ENCODE data around the gene QRFPR.
"Not testable (repeated sequence)": the region's sequence is repeated elsewhere in the genome, so short reads cannot be mapped to it uniquely, and the experiment has no call there.

QRFPR gene

GRCh38 chr4:121338518-121338917, 42.3 kb downstream of the QRFPR start:
- FAIRE-seq (no peak), DNase-seq (ENCODE audit: insufficient read length) (no peak)
- no peak for TF ChIP-seq TAF1 (IDR thresholded peaks at IDR 0.05; ENCODE audit: borderline replicate concordance, low read depth, low read length)
- no peak for TF ChIP-seq POLR2AphosphoS5 (IDR thresholded peaks at IDR 0.05; ENCODE audit: low read depth, low read length)
- TF ChIP-seq POLR2A (IDR thresholded peaks at IDR 0.05; ENCODE audit: low read depth, low read length), result no peak

- TF ChIP-seq POLR2AphosphoS5 (IDR thresholded peaks at IDR 0.05; ENCODE audit: low read depth, low read length) (no peak), TAF1 (IDR thresholded peaks at IDR 0.05; ENCODE audit: borderline replicate concordance, low read depth, low read length) (no peak), POLR2A (IDR thresholded peaks at IDR 0.05; ENCODE audit: low read depth, low read length) (no peak)
- FAIRE-seq, result no peak
- DNase-seq (ENCODE audit: insufficient read length), result no peak
Observed at GRCh38 chr4:121336706-121337105, 44.1 kb downstream of the QRFPR start.

DNA sequence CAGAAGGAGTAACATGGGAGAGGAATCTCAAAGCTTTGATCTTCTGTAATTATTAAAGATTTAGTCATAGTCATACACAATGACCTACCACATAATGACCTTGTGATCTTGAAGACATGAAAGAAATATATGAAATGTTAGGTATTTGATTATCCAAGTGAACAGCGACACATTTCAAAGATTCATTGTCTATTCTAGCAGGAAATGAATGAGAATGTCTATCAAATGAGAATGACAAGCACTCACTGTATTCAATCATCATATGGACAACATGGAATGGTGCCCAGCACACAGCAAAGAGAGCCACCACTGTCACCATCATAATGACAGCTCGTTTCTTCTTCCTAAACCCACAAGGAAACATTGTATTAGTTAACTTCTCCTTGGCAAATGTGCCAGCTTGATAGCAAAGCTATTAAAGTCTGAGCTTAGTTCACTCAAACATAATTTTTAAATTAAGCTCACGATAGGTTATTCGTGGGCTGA, 50.6 kb downstream of the QRFPR start:
- no peak for TF ChIP-seq TAF1 (IDR thresholded peaks at IDR 0.05; ENCODE audit: borderline replicate concordance, low read depth, low read length)
- TF ChIP-seq POLR2A (IDR thresholded peaks at IDR 0.05; ENCODE audit: low read depth, low read length), result no peak
- no peak for TF ChIP-seq POLR2AphosphoS5 (IDR thresholded peaks at IDR 0.05; ENCODE audit: low read depth, low read length)
- no peak for FAIRE-seq
- DNase-seq (ENCODE audit: insufficient read length), result no peak

- no peak for TF ChIP-seq POLR2AphosphoS5 (IDR thresholded peaks at IDR 0.05; ENCODE audit: low read depth, low read length)
- TF ChIP-seq POLR2A (IDR thresholded peaks at IDR 0.05; ENCODE audit: low read depth, low read length), result no peak
- no peak for TF ChIP-seq TAF1 (IDR thresholded peaks at IDR 0.05; ENCODE audit: borderline replicate concordance, low read depth, low read length)
- FAIRE-seq (no peak), DNase-seq (ENCODE audit: insufficient read length) (no peak)
Observed at GRCh38 chr4:121326597-121326996, 54.2 kb downstream of the QRFPR start.

DNA sequence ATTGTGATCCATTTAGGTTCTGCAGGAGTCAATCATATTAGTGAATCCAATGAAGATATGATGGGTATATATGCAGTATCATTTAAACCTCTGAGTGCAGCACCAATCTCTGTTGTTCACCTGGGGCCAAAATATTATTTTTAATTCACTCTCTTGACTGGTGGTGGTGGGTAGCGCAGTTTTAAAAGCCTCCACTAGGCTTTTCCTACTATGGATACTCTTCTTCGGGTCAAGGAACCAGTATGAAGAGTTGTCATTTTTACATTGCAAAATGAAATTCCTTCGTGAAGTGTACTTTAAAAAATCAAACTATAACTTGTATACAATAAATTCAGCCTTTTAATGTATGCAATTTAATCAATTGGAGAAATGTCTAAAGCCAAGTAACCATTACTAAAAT, 56.5 kb downstream of the QRFPR start:
- DNase-seq (ENCODE audit: insufficient read length) (no peak), FAIRE-seq (no peak)
- TF ChIP-seq POLR2A (IDR thresholded peaks at IDR 0.05; ENCODE audit: low read depth, low read length), result no peak

GRCh38 chr4:121321466-121321865, 59.4 kb downstream of the QRFPR start:
- TF ChIP-seq TAF1 (IDR thresholded peaks at IDR 0.05; ENCODE audit: borderline replicate concordance, low read depth, low read length) (no peak), POLR2A (IDR thresholded peaks at IDR 0.05; ENCODE audit: low read depth, low read length) (no peak), POLR2AphosphoS5 (IDR thresholded peaks at IDR 0.05; ENCODE audit: low read depth, low read length) (no peak)
- DNase-seq (ENCODE audit: insufficient read length) (no peak), FAIRE-seq (no peak)

DNA sequence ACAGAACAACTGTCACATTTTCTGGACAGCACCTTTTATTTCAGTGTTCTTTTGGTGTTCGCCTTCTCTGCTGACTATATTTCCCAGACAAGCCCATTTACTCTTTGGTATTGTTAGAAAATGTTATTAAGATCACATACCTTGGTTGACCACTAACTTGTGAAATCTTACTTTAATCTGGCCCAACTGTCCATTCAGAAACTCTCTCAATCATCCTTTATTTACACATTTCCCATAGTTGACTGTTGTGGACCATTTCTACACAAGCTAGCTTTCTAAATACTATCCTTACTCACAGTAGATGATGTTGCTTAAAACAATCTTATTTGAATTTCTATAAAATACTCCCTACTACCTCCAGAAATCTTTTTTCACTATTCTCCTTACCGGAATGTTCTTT, 64.7 kb downstream of the QRFPR start:
- TF ChIP-seq TAF1 (IDR thresholded peaks at IDR 0.05; ENCODE audit: borderline replicate concordance, low read depth, low read length), result no peak
- TF ChIP-seq POLR2AphosphoS5 (IDR thresholded peaks at IDR 0.05; ENCODE audit: low read depth, low read length), result no peak
- no peak for TF ChIP-seq POLR2A (IDR thresholded peaks at IDR 0.05; ENCODE audit: low read depth, low read length)
- FAIRE-seq (no peak), DNase-seq (ENCODE audit: insufficient read length) (no peak)

DNA sequence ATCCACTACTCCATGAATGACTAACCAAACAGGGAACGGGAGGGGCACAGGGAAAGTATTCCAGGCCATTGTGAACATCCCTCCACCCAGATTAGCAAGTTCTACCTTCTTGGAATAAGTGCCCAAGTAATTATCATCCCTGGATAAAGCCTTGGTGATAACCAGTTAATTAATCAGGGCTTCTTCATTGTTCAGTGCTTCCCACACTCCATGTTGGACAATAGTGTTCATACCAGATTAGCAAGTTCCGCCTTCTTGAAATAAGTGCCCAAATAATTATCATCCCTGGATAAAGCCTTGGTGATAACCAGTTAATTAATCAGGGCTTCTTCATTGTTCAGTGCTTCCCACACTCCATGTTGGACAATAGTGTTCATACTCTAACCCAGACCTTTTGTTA, 67.4 kb downstream of the QRFPR start:
- not testable (repeated sequence) for FAIRE-seq

DNA sequence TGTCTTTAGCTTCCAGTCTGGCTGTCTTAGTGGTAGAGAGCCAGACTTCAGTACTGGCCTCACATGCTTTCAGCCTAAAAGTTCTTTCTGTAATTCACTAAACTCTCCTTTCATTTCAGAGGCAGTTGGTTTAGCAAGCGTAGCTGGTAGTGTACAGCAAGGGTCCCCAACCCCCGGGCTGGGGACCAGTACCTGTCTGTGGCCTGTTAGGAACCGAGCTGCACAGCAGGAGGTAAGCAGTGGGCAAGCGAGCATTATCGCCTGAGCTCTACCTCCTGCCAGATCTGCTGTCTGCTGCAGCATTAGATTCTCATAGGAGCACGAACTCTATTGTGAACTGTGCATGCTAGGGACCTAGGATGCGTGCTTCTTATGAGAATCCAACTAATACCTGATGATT, 72.0 kb downstream of the QRFPR start:
- no peak for DNase-seq (ENCODE audit: insufficient read length)
- no peak for FAIRE-seq
- no peak for TF ChIP-seq TAF1 (IDR thresholded peaks at IDR 0.05; ENCODE audit: borderline replicate concordance, low read depth, low read length)
- TF ChIP-seq POLR2A (IDR thresholded peaks at IDR 0.05; ENCODE audit: low read depth, low read length), result no peak
- TF ChIP-seq POLR2AphosphoS5 (IDR thresholded peaks at IDR 0.05; ENCODE audit: low read depth, low read length), result no peak

More for the DNA sequence above, 67.4 kb downstream of the QRFPR start:
- DNase-seq (ENCODE audit: insufficient read length), result not testable (repeated sequence)

- DNase-seq (ENCODE audit: insufficient read length) (no peak), FAIRE-seq (no peak)
- TF ChIP-seq POLR2AphosphoS5 (IDR thresholded peaks at IDR 0.05; ENCODE audit: low read depth, low read length) (no peak), POLR2A (IDR thresholded peaks at IDR 0.05; ENCODE audit: low read depth, low read length) (no peak), TAF1 (IDR thresholded peaks at IDR 0.05; ENCODE audit: borderline replicate concordance, low read depth, low read length) (no peak)
Observed at GRCh38 chr4:121308328-121308663, 72.5 kb downstream of the QRFPR start.

GRCh38 chr4:121307445-121308327, 73.1 kb downstream of the QRFPR start:
- DNase-seq (ENCODE audit: insufficient read length) (no peak), FAIRE-seq (peak; percentile 85)
- TF ChIP-seq POLR2A (IDR thresholded peaks at IDR 0.05; ENCODE audit: low read depth, low read length), result no peak
- no peak for TF ChIP-seq TAF1 (IDR thresholded peaks at IDR 0.05; ENCODE audit: borderline replicate concordance, low read depth, low read length)
- TF ChIP-seq POLR2AphosphoS5 (IDR thresholded peaks at IDR 0.05; ENCODE audit: low read depth, low read length), result no peak

- no peak for TF ChIP-seq POLR2AphosphoS5 (IDR thresholded peaks at IDR 0.05; ENCODE audit: low read depth, low read length)
- no peak for TF ChIP-seq TAF1 (IDR thresholded peaks at IDR 0.05; ENCODE audit: borderline replicate concordance, low read depth, low read length)
- no peak for TF ChIP-seq POLR2A (IDR thresholded peaks at IDR 0.05; ENCODE audit: low read depth, low read length)
- peak; percentile 14 for FAIRE-seq
- DNase-seq (ENCODE audit: insufficient read length), result no peak
Observed at GRCh38 chr4:121306931-121307330, 73.9 kb downstream of the QRFPR start.

Measured in GM12892 (cell line).